H1 (cell line): Measurements from ENCODE around the gene TTBK1. TPM values are rescaled to one million over a fixed set of nuclear protein-coding genes. Genes with fewer than 3 reads are reported as not detected.

Experiments
- CTCF ChIA-PET: fragments of 300-600 bp; sonication (Branson Sonifier 250); formaldehyde crosslinking; loops from one replicate; lab custom pipeline; 2021; ENCODE audit not compliant: partially characterized antibody; lab: Charles Lee
- POLR2A ChIA-PET: fragments of 300-600 bp; sonication (Branson Sonifier 250); formaldehyde crosslinking; loops from one replicate; lab custom pipeline; 2021; ENCODE audit warnings: inconsistent platforms; ENCODE audit not compliant: partially characterized antibody; lab: Charles Lee
- DNase-seq, 2 experiments: peaks; one replicate each; pipeline versions ENCODE4 v3.0.0 to v3.0.0-alpha.2; 2010 to 2022; ENCODE audit warnings: low spot score in 2 of 2, low read depth in 1 of 2, mixed read lengths in 1 of 2
- FAIRE-seq: peaks from 2 replicates; lab custom pipeline; 2011; peaks lifted over from hg19 to GRCh38; lab: Jason Lieb, UNC
- H2AFZ ChIP-seq: 2 replicates; pipeline ENCODE4 v1.8.1; 2012; ENCODE audit warnings: low read length, inconsistent platforms
- H2AK5ac ChIP-seq: 2 replicates; pipeline ENCODE4 v1.6.1; 2013; ENCODE audit warnings: low read depth, low read length
- H2BK120ac ChIP-seq: replicated peaks from 2 replicates; pipeline ENCODE3; 2013; ENCODE audit warnings: low read depth, low read length, inconsistent platforms
- H2BK12ac ChIP-seq: 2 replicates; pipeline ENCODE4 v1.6.1; 2013; ENCODE audit warnings: low read depth, low read length
- H2BK15ac ChIP-seq: 2 replicates; pipeline ENCODE4 v1.6.1; 2013; ENCODE audit warnings: low read length
- H2BK20ac ChIP-seq: 2 replicates; pipeline ENCODE4 v1.6.1; 2013; ENCODE audit warnings: low read length
- H2BK5ac ChIP-seq: 2 replicates; pipeline ENCODE4 v1.6.1; 2013; ENCODE audit warnings: low read depth, low read length
- H3K14ac ChIP-seq: 2 replicates; pipeline ENCODE4 v1.6.1; 2013; ENCODE audit warnings: inconsistent platforms; ENCODE audit not compliant: insufficient read length
- H3K18ac ChIP-seq: 2 replicates; pipeline ENCODE4 v1.6.1; 2013; ENCODE audit warnings: low read length; ENCODE audit errors: extremely low read depth
- H3K23ac ChIP-seq: 2 replicates; pipeline ENCODE4 v1.6.1; 2013; ENCODE audit warnings: inconsistent platforms; ENCODE audit not compliant: insufficient read length
- H3K23me2 ChIP-seq: 2 replicates; pipeline ENCODE4 v1.6.1; 2013; ENCODE audit warnings: low read depth, low read length
- H3K27ac ChIP-seq: 2 replicates; pipeline ENCODE4 v1.6.1; 2011; ENCODE audit warnings: low read depth, low read length, inconsistent platforms
- H3K27me3 ChIP-seq, 4 experiments: replicated peaks in 1 of 4; 1 replicate in 1 of 4; 2 replicates in 3 of 4; pipeline versions ENCODE4 v1.6.1 to v1.8.1; 2011 to 2013; ENCODE audit warnings: low read length in 3 of 4, mild to moderate bottlenecking in 3 of 4, inconsistent platforms in 2 of 4, mixed read lengths in 2 of 4, moderate library complexity in 1 of 4; ENCODE audit not compliant: control insufficient read depth in 3 of 4, insufficient read depth in 3 of 4; ENCODE audit errors: extremely low read depth in 1 of 4
- H3K36me3 ChIP-seq, 4 experiments: 2 replicates each; pipeline versions ENCODE4 v1.6.1 to v1.8.1; 2011 to 2013; ENCODE audit warnings: mild to moderate bottlenecking in 4 of 4, low read length in 3 of 4, moderate library complexity in 2 of 4, control low read depth in 1 of 4, inconsistent platforms in 1 of 4; ENCODE audit not compliant: insufficient read depth in 4 of 4, control insufficient read depth in 2 of 4
- H3K4ac ChIP-seq: replicated peaks from 2 replicates; pipeline ENCODE3; 2013; ENCODE audit warnings: low read length, low read depth, mixed read lengths, inconsistent platforms; ENCODE audit not compliant: insufficient read length
- H3K4me1 ChIP-seq, 4 experiments: replicated peaks in 1 of 4; 1 replicate in 1 of 4; 2 replicates in 3 of 4; pipeline versions ENCODE4 v1.6.1 to v1.8.1; 2011 to 2013; ENCODE audit warnings: low read length in 3 of 4, inconsistent platforms in 2 of 4, mixed read lengths in 1 of 4; ENCODE audit not compliant: insufficient read depth in 4 of 4, control insufficient read depth in 3 of 4
- H3K4me2 ChIP-seq, 2 experiments: 2 replicates each; pipeline versions ENCODE4 v1.6.1 to v1.8.1; 2011 to 2013; ENCODE audit warnings: low read depth in 2 of 2, low read length in 2 of 2, control low read depth in 1 of 2, inconsistent platforms in 1 of 2, mild to moderate bottlenecking in 1 of 2; ENCODE audit not compliant: insufficient read depth in 1 of 2
- H3K4me3 ChIP-seq, 4 experiments: fragments of 200-600, 300-600 bp in 1 of 4; sonication (generic), shearing (Covaris generic), sonication (Bioruptor Twin) in 1 of 4; 2 replicates each; pipeline versions ENCODE4 v1.5.1 to v1.8.1; 2011 to 2016; ENCODE audit warnings: low read length in 4 of 4, low read depth in 3 of 4, control low read depth in 2 of 4, inconsistent platforms in 2 of 4, mild to moderate bottlenecking in 2 of 4, mixed read lengths in 1 of 4, moderate library complexity in 1 of 4; ENCODE audit not compliant: insufficient read depth in 2 of 4; ENCODE audit errors: extremely low read depth in 1 of 4
- H3K56ac ChIP-seq: replicated peaks from 2 replicates; pipeline ENCODE3; 2013; ENCODE audit warnings: low read depth, mild to moderate bottlenecking, mixed read lengths, low read length, inconsistent platforms; ENCODE audit not compliant: insufficient read length
- H3K79me1 ChIP-seq: 2 replicates; pipeline ENCODE4 v1.6.1; 2013; ENCODE audit warnings: low read depth, low read length, control low read depth
- H3K79me2 ChIP-seq, 2 experiments: 2 replicates each; pipeline versions ENCODE4 v1.6.1 to v1.8.1; 2012 to 2013; ENCODE audit warnings: low read length in 2 of 2, mild to moderate bottlenecking in 2 of 2, inconsistent platforms in 1 of 2; ENCODE audit not compliant: insufficient read depth in 2 of 2, control insufficient read depth in 1 of 2
- H3K9ac ChIP-seq, 4 experiments: replicated peaks in 1 of 4; 1 replicate in 1 of 4; 2 replicates in 3 of 4; pipeline versions ENCODE4 v1.6.1 to v1.8.1; 2011 to 2013; ENCODE audit warnings: low read depth in 3 of 4, low read length in 3 of 4, control low read depth in 2 of 4, mild to moderate bottlenecking in 2 of 4, moderate library complexity in 2 of 4, inconsistent platforms in 1 of 4; ENCODE audit errors: extremely low read depth in 1 of 4
- H3K9me3 ChIP-seq, 2 experiments: 2 replicates each; pipeline versions ENCODE4 v1.6.1 to v1.8.1; 2012 to 2013; ENCODE audit warnings: mild to moderate bottlenecking in 2 of 2, moderate library complexity in 2 of 2, control low read depth in 1 of 2, inconsistent platforms in 1 of 2, low read depth in 1 of 2, low read length in 1 of 2, mixed read lengths in 1 of 2; ENCODE audit not compliant: insufficient read depth in 2 of 2
- H4K20me1 ChIP-seq, 2 experiments: replicated peaks in 1 of 2; 2 replicates each; pipeline versions ENCODE3 to v1.8.1; 2011 to 2013; ENCODE audit warnings: inconsistent platforms in 2 of 2, low read length in 2 of 2, mild to moderate bottlenecking in 1 of 2; ENCODE audit not compliant: insufficient read depth in 2 of 2, control insufficient read depth in 1 of 2
- H4K5ac ChIP-seq: 2 replicates; pipeline ENCODE4 v1.6.1; 2013; ENCODE audit warnings: low read length, low read depth, mixed read lengths, inconsistent platforms; ENCODE audit not compliant: insufficient read length
- H4K8ac ChIP-seq: 2 replicates; pipeline ENCODE4 v1.8.0; 2013; ENCODE audit warnings: mild to moderate bottlenecking, moderate library complexity, low read length, inconsistent platforms; ENCODE audit not compliant: insufficient read depth; ENCODE audit errors: extremely low read depth
- H4K91ac ChIP-seq: replicated peaks from 2 replicates; pipeline ENCODE3; 2013; ENCODE audit warnings: low read length, mixed read lengths, inconsistent platforms; ENCODE audit not compliant: insufficient read length
- CBX8 ChIP-seq: fragments of 300-800, 300-1000 bp; sonication (generic); IDR thresholded peaks from 2 replicates; pipeline ENCODE4 v1.7.1; 2016; ENCODE audit warnings: low read depth, low read length, borderline replicate concordance
- CHD2 ChIP-seq: IDR thresholded peaks from 2 replicates; pipeline ENCODE4 v1.6.1; 2012; ENCODE audit warnings: low read length, improper control_type of control experiment
- CREB1 ChIP-seq: IDR thresholded peaks from 2 replicates; pipeline ENCODE4 v1.6.1; 2012; ENCODE audit warnings: inconsistent platforms
- EP300 ChIP-seq, 2 experiments: IDR thresholded peaks; 1 replicate in 1 of 2; 2 replicates in 1 of 2; pipeline ENCODE4 v1.6.1; 2011 to 2012; ENCODE audit warnings: low read depth in 2 of 2, low read length in 2 of 2, mild to moderate bottlenecking in 2 of 2, borderline replicate concordance in 1 of 2, inconsistent platforms in 1 of 2, moderate library complexity in 1 of 2
- HDAC6 ChIP-seq: IDR thresholded peaks from one replicate; pipeline ENCODE4 v1.7.1; 2012; ENCODE audit warnings: low read depth, mild to moderate bottlenecking, inconsistent platforms, low read length, moderate library complexity
- KDM1A ChIP-seq: fragments of 200-600, 300-600 bp; sonication (generic); IDR thresholded peaks from 2 replicates; pipeline ENCODE4 v1.7.1; 2016; ENCODE audit warnings: mild to moderate bottlenecking, low read length, borderline replicate concordance
- KDM4A ChIP-seq: IDR thresholded peaks from one replicate; pipeline ENCODE4 v1.7.1; 2012; ENCODE audit warnings: low read depth, mild to moderate bottlenecking, moderate library complexity, low read length, inconsistent platforms; ENCODE audit not compliant: severe bottlenecking
- NANOG ChIP-seq: IDR thresholded peaks from 2 replicates; pipeline ENCODE4 v1.6.1; 2011; ENCODE audit warnings: low read length, low read depth, mild to moderate bottlenecking, inconsistent platforms; ENCODE audit not compliant: insufficient read depth, poor library complexity, severe bottlenecking
- SP4 ChIP-seq: IDR thresholded peaks from 2 replicates; pipeline ENCODE4 v1.6.1; 2012; ENCODE audit warnings: low read length, inconsistent platforms
- SRF ChIP-seq: IDR thresholded peaks from 2 replicates; pipeline ENCODE4 v1.6.1; 2011; ENCODE audit warnings: mild to moderate bottlenecking, low read depth, low read length, moderate library complexity
- TCF12 ChIP-seq: IDR thresholded peaks from 2 replicates; pipeline ENCODE4 v1.6.1; 2011; ENCODE audit warnings: low read depth, mild to moderate bottlenecking, low read length
- WGBS, 2 experiments: shearing (Covaris generic) in 1 of 2; methylation state at CpG; one replicate each; pipeline versions ENCODE4 v1.1.6 to v1.1.7; 2013 to 2015; ENCODE audit warnings: low lambda C conversion rate in 2 of 2, mixed read lengths in 2 of 2, inconsistent platforms in 1 of 2, low coverage in 1 of 2, missing lambda C conversion rate in 1 of 2; ENCODE audit not compliant: insufficient replicate concordance in 2 of 2, insufficient coverage in 1 of 2, insufficient read length in 1 of 2; ENCODE audit errors: extremely low coverage in 1 of 2, missing lambda C conversion rate in 1 of 2; 5-methylcytosine and 5-hydroxymethylcytosine counted together
- polyA plus RNA-seq, 7 experiments: library from polyadenylated mRNA; depleted of rRNA in 3 of 7; stranded (reverse) in 5 of 7; unstranded in 2 of 7; fragments of >200 nt in 5 of 7; fragments of 200-250 nt in 2 of 7; gene quantifications; 1 replicate in 5 of 7; 2 replicates in 1 of 7; 4 replicates in 1 of 7; pipeline versions ENCODE4 v1.2.1 to v1.2.3, GENCODE V29; 2011 to 2013; ENCODE audit warnings: missing spikeins in 2 of 7, mixed read lengths in 2 of 7
- total RNA-seq: library from RNA; stranded (reverse); fragmentation: NEBNext Ultra II Directional; extraction: Animal tissue kit (Norgen Biotek cat#: 25700); gene quantifications from 2 replicates; pipeline ENCODE4 v1.2.1, GENCODE V29; 2021
- TF ChIP-seq, protein P1 (sequence below): IDR thresholded peaks from 2 replicates; pipeline ENCODE4 v1.6.1; 2012; ENCODE audit warnings: inconsistent platforms
- TF ChIP-seq, protein P2 (sequence below): IDR thresholded peaks from 2 replicates; pipeline ENCODE4 v1.6.1; 2012; ENCODE audit warnings: inconsistent platforms

The TTBK1 gene
- total and polyA plus RNA-seq, 2 of the 8 experiments (the other 6 are each of a cell fraction or from before 2014, with no cell fraction given): 0.53 to 1.6 TPM

DNA sequence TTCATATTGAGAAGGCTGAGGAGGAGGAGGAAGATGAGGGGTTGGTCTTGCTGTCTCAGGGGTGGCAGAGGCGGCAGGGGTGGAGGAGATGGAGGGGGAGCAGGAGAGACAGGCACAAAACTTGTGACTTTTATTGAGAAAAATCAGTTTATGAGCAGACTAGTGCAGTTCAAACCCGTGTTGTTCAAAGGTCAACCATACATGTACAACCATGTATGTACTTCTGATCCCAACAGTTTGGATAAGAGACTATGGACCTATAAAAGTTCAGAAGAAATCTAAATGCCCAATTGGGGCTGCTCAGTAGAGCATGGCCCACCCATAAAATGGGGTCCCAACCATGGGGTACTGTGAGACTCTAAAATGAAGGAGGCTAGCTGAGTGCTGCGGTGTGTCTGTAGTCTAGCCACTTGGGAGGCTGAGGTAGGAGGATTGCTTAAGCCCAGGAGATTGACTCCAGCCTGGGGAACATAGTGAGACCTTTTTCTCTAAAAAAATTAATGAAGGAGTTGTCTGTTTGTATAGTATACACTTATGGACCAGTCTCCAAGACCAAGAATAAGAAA is 47.1 kb downstream of the TTBK1 start:
- ChIA-PET POLR2A (interaction anchor here (1.1 kb wide), 1 partner anchor 14 kb away, joined by 3 read pairs; no protein-coding TSS in a partner anchor), CTCF (interaction anchor here (0.6 kb wide), 1 partner anchor 54 kb away, joined by 3 read pairs; no protein-coding TSS in a partner anchor)
- Histone ChIP-seq H4K91ac (no peak overlapping the region), H3K56ac (no peak overlapping the region), H2BK15ac (no peak overlapping the region), H3K9ac (no peak overlapping the region), H3K27ac (no peak overlapping the region), H4K8ac (no peak overlapping the region), H3K4me2 (no peak overlapping the region), H3K27me3 (peaks cover 0 to 14% (median 9%) of the 10 kb centered on the region in 4 experiments; a peak in 5 of 7 replicates), H3K14ac (no peak overlapping the region), H4K20me1 (peaks cover 0 to 8% of the 10 kb centered on the region in 2 experiments), H3K18ac (no peak overlapping the region), H3K4me3 (no peak overlapping the region), H2AK5ac (no peak overlapping the region), H2BK12ac (no peak overlapping the region), H4K5ac (no peak overlapping the region), H3K4ac (no peak overlapping the region), H3K23ac (no peak overlapping the region), H3K23me2 (peaks cover 12% of the 10 kb centered on the region; the same call in 1 of the 2 replicates), H3K9me3 (no peaks in the 10 kb centered on the region), H2AFZ (no peak overlapping the region), H2BK20ac (no peak overlapping the region), H3K79me2 (no peaks in the 10 kb centered on the region), H3K79me1 (no peaks in the 10 kb centered on the region), H2BK5ac (no peak overlapping the region), H3K4me1 (peaks cover 0 to 9% (median 7%) of the 10 kb centered on the region in 4 experiments; a peak in 5 of 7 replicates), H2BK120ac (no peak overlapping the region), H3K36me3 (no peaks in the 10 kb centered on the region; a peak in 1 of 8 replicates)
- FAIRE-seq: no peak
- TF ChIP-seq, protein P1, sequence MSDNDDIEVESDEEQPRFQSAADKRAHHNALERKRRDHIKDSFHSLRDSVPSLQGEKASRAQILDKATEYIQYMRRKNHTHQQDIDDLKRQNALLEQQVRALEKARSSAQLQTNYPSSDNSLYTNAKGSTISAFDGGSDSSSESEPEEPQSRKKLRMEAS: no peak
- TF ChIP-seq NANOG: no peak
- no peak for TF ChIP-seq KDM1A
- no peak for TF ChIP-seq SRF
- no peak for TF ChIP-seq CREB1
- no peak for TF ChIP-seq SP4
- no peak for TF ChIP-seq HDAC6
- no peak for TF ChIP-seq CBX8
- TF ChIP-seq TCF12: no peak
- TF ChIP-seq EP300 (IDR thresholded peaks at IDR 0.05; ENCODE audit: borderline replicate concordance in 1 of 2, low read depth in 2 of 2, low read length in 2 of 2): no peak
- TF ChIP-seq KDM4A: no peak
- TF ChIP-seq CHD2: no peak
- TF ChIP-seq, protein P2, sequence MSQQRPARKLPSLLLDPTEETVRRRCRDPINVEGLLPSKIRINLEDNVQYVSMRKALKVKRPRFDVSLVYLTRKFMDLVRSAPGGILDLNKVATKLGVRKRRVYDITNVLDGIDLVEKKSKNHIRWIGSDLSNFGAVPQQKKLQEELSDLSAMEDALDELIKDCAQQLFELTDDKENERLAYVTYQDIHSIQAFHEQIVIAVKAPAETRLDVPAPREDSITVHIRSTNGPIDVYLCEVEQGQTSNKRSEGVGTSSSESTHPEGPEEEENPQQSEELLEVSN: no peak
- 82% methylated on average over 3 of the region's 3 CpGs; no CpG with 5 or more reads in 1 of the 2 experiments for WGBS, 2 experiments
- no peak for DNase-seq
